ENCODE results near the gene EDDM3A. TPM values are rescaled to one million over a fixed set of nuclear protein-coding genes. Genes with fewer than 3 reads are reported as not detected.

The EDDM3A gene
- total and polyA plus RNA-seq, 2 of the 4 experiments (the other 2 are of a cell fraction) = not detected

DNA sequence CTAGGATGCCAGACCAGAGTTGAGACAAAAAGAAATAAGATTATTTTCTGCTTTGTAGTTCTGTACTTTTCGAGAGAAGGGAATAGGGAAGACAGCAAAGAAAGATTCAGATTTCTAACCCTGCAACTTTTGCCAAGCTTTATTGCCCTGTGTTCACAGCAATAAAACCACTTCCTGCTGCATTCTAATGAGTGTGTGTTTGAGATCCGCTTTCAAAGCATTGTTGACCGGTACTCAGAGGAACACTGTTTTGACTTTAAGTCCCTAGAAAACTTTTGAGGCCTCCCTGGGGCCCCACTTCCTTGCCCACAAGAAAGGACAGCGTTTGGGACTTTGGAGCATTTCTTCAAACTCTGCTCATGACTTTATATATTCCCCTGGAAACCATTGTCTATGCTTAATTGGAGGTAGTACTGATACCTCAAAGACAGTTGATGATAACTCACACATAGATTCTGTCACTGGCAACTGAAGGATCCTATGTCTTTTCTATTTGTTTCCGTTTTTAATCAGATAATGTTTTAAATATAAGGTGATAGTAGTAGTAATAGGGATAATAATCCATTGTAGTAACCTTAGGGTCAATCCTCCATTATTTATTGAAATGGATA lies 36.7 kb downstream of the EDDM3A start:
- Histone ChIP-seq H2AK5ac (ENCODE audit: low read depth, low read length) (no peak overlapping the region), H4K5ac (ENCODE audit: low read depth, low read length) (no peak overlapping the region), H2BK15ac (ENCODE audit: low read depth, low read length) (no peak overlapping the region), H3K14ac (replicated peaks; ENCODE audit: low read depth, low read length) (no peak overlapping the region), H3K27me3 (ENCODE audit: control insufficient read depth, insufficient read depth, low read length) (no peaks in the 10 kb centered on the region), H3K9me3 (ENCODE audit: control insufficient read depth, insufficient read depth, low read length) (no peaks in the 10 kb centered on the region), H2BK5ac (ENCODE audit: low read depth, low read length, poor library complexity, severe bottlenecking) (no peak overlapping the region), H3K4me3 (ENCODE audit: insufficient read depth, low read depth, low read length) (no peak overlapping the region), H4K20me1 (ENCODE audit: insufficient read depth, low read length) (no peaks in the 10 kb centered on the region), H3K9me1 (ENCODE audit: insufficient read depth, low read length) (no peaks in the 10 kb centered on the region), H3K79me1 (ENCODE audit: low read depth in 1 of 2, low read length in 2 of 2) (no peaks in the 10 kb centered on the region), H3K18ac (ENCODE audit: low read depth, low read length) (no peak overlapping the region), H2AFZ (replicated peaks; ENCODE audit: low read length, poor library complexity) (no peak overlapping the region), H3K4ac (ENCODE audit: low read depth, low read length) (no peak overlapping the region), H2BK120ac (ENCODE audit: low read depth, low read length) (no peak overlapping the region), H2BK20ac (ENCODE audit: low read depth, low read length) (no peak overlapping the region), H4K91ac (ENCODE audit: insufficient read depth, low read depth, low read length) (no peak overlapping the region), H3K4me2 (ENCODE audit: low read depth, low read length) (no peak overlapping the region), H3K36me3 (ENCODE audit: control insufficient read depth, insufficient read depth, low read length) (no peaks in the 10 kb centered on the region), H2AK9ac (replicated peaks; ENCODE audit: low read depth, low read length, poor library complexity) (no peak overlapping the region), H3K23ac (ENCODE audit: low read depth, low read length) (no peak overlapping the region), H4K8ac (ENCODE audit: low read depth in 2 of 2, low read length in 2 of 2) (no peak overlapping the region), H3K56ac (ENCODE audit: extremely low read depth, insufficient read depth, low read length) (no peak overlapping the region), H3K27ac (ENCODE audit: insufficient read depth, low read length) (no peak overlapping the region), H3K9ac (ENCODE audit: low read depth, low read length) (no peak overlapping the region), H3K4me1 (ENCODE audit: control insufficient read depth, insufficient read depth, low read length) (no peaks in the 10 kb centered on the region)
- dilution Hi-C loops (cut with HindIII; ENCODE audit: low sequenced_read_pairs, unreplicated experiment) (no loop called here), intact Hi-C loops (cut with micrococcal nuclease) (no loop called here), in situ Hi-C loops (cut with MboI; ENCODE audit: low sequenced_read_pairs) (no loop called here)
- ChIA-PET POLR2A (ENCODE audit: unreplicated experiment) (no interaction called here), CTCF (no interaction called here)
- no TSS peak for BruUV-seq (replicated peaks)
- no peak for ATAC-seq (ENCODE audit: low read depth)
- TF ChIP-seq, protein P1, sequence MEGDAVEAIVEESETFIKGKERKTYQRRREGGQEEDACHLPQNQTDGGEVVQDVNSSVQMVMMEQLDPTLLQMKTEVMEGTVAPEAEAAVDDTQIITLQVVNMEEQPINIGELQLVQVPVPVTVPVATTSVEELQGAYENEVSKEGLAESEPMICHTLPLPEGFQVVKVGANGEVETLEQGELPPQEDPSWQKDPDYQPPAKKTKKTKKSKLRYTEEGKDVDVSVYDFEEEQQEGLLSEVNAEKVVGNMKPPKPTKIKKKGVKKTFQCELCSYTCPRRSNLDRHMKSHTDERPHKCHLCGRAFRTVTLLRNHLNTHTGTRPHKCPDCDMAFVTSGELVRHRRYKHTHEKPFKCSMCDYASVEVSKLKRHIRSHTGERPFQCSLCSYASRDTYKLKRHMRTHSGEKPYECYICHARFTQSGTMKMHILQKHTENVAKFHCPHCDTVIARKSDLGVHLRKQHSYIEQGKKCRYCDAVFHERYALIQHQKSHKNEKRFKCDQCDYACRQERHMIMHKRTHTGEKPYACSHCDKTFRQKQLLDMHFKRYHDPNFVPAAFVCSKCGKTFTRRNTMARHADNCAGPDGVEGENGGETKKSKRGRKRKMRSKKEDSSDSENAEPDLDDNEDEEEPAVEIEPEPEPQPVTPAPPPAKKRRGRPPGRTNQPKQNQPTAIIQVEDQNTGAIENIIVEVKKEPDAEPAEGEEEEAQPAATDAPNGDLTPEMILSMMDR (conservative IDR thresholded peaks at IDR 0.05; ENCODE audit: low read depth, low read length) = no peak
- TF ChIP-seq MAZ (IDR thresholded peaks at IDR 0.05; ENCODE audit: borderline replicate concordance, low read depth, low read length) (no peak), POLR2A (IDR thresholded peaks at IDR 0.05; ENCODE audit: low read depth, low read length) (no peak), CHD1 (IDR thresholded peaks at IDR 0.05; ENCODE audit: low read depth, low read length) (no peak), SMC3 (IDR thresholded peaks at IDR 0.05; ENCODE audit: low read depth, low read length) (no peak), NFE2L2 (IDR thresholded peaks at IDR 0.05; ENCODE audit: low read depth, low read length) (no peak), RFX5 (IDR thresholded peaks at IDR 0.05; ENCODE audit: low read depth, low read length) (no peak), RAD21 (IDR thresholded peaks at IDR 0.05; ENCODE audit: low read length) (no peak), RCOR1 (IDR thresholded peaks at IDR 0.05; ENCODE audit: insufficient replicate concordance, low read length) (no peak), BHLHE40 (IDR thresholded peaks at IDR 0.05; ENCODE audit: low read depth, low read length) (no peak), FOS (IDR thresholded peaks at IDR 0.05; ENCODE audit: low read depth, low read length) (no peak), MAFK (IDR thresholded peaks at IDR 0.05; ENCODE audit: low read depth, low read length) (no peak), CEBPB (IDR thresholded peaks at IDR 0.05; ENCODE audit: low read depth, low read length) (no peak), MXI1 (IDR thresholded peaks at IDR 0.05; ENCODE audit: borderline replicate concordance, low read depth, low read length) (no peak)
- TF ChIP-seq, protein P2, sequence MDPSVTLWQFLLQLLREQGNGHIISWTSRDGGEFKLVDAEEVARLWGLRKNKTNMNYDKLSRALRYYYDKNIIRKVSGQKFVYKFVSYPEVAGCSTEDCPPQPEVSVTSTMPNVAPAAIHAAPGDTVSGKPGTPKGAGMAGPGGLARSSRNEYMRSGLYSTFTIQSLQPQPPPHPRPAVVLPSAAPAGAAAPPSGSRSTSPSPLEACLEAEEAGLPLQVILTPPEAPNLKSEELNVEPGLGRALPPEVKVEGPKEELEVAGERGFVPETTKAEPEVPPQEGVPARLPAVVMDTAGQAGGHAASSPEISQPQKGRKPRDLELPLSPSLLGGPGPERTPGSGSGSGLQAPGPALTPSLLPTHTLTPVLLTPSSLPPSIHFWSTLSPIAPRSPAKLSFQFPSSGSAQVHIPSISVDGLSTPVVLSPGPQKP (IDR thresholded peaks at IDR 0.05; ENCODE audit: borderline replicate concordance, low read depth, low read length) = no peak
- TF ChIP-seq, protein P3, sequence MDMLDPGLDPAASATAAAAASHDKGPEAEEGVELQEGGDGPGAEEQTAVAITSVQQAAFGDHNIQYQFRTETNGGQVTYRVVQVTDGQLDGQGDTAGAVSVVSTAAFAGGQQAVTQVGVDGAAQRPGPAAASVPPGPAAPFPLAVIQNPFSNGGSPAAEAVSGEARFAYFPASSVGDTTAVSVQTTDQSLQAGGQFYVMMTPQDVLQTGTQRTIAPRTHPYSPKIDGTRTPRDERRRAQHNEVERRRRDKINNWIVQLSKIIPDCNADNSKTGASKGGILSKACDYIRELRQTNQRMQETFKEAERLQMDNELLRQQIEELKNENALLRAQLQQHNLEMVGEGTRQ (IDR thresholded peaks at IDR 0.05; ENCODE audit: low read depth, low read length) = no peak
- DNase-seq = no peak
- WGBS, 2 experiments (ENCODE audit: extremely low coverage in 2 of 2, insufficient read length in 1 of 2) = no CpG with 5 or more reads among the region's 5 CpGs

All from IMR-90 (cell line).